Body of pancreas (tissue), 4 donors: ENCODE results near the gene RECQL. TPM values are rescaled to one million over a fixed set of nuclear protein-coding genes. Genes with fewer than 3 reads are reported as not detected.

Source experiments
- ATAC-seq: fragments of 150-250 bp; one replicate; pipeline ENCODE4 v1.9.1; 2016
- DNase-seq, 4 donors: peaks; one replicate each; pipeline ENCODE4 v3.0.0-alpha.2; 2019
- H3K27ac ChIP-seq, 4 donors: fragments of 200-600 bp; sonication (generic); 1 replicate in 3 of 4; 2 replicates in 1 of 4; pipeline versions ENCODE4 v1.5.1 to v1.6.1; 2016 to 2019; ENCODE audit warnings: mild to moderate bottlenecking in 1 of 4, mixed read lengths in 1 of 4, moderate library complexity in 1 of 4
- H3K27me3 ChIP-seq, 2 donors: fragments of 200-600 bp; sonication (generic); one replicate each; pipeline ENCODE4 v1.6.0; 2016; ENCODE audit warnings: mild to moderate bottlenecking in 1 of 2
- H3K36me3 ChIP-seq, 2 donors: fragments of 200-600 bp; sonication (generic); replicated peaks in 1 of 2; 2 replicates each; pipeline ENCODE4 v1.5.1; 2016; ENCODE audit warnings: low read depth in 2 of 2; ENCODE audit not compliant: insufficient read depth in 1 of 2
- H3K4me1 ChIP-seq: fragments of 200-600 bp; sonication (generic); one replicate; pipeline ENCODE4 v1.6.0; 2016
- H3K4me3 ChIP-seq, 2 donors: fragments of 200-600 bp; sonication (generic); 1 replicate in 1 of 2; 2 replicates in 1 of 2; pipeline ENCODE4 v1.5.1; 2016 to 2019
- H3K9me3 ChIP-seq, 3 donors: fragments of 200-600 bp; sonication (generic); 1 replicate in 2 of 3; 2 replicates in 1 of 3; pipeline ENCODE4 v1.5.1; 2016
- POLR2A ChIP-seq, 3 donors: fragments of 450-650 bp; IDR thresholded peaks; one replicate each; pipeline ENCODE4 v1.6.1; 2016; ENCODE audit warnings: antibody characterized with exemption in 3 of 3, mild to moderate bottlenecking in 2 of 3
- WGBS, 2 donors: methylation state at CpG; one replicate each; pipeline ENCODE4 v1.1.5; 2017; 5-methylcytosine and 5-hydroxymethylcytosine counted together
- intact Hi-C: fragments of 100-400 bp; cut with DNase I; formaldehyde crosslinking; loops from one replicate; pipeline ENCODE4 v1.15.1; 2023
- total RNA-seq, 2 donors: library from RNA; depleted of rRNA; stranded (reverse); fragments of >200 nt; gene quantifications; one replicate each; pipeline ENCODE4 v1.1.0, GENCODE V29; 2016
- TF ChIP-seq, protein P1 (sequence below), 7 experiments: fragments of 450-650 bp in 4 of 7; fragments of 200-600 bp in 3 of 7; sonication (generic) in 3 of 7; IDR thresholded peaks; one replicate each; pipeline ENCODE4 v1.5.1; 2016 to 2019; ENCODE audit warnings: antibody characterized with exemption in 7 of 7

RECQL gene
- total RNA-seq, 2 donors from 2014 or later, result 5.3 to 18.9 TPM

GRCh38 chr12:21444193-21445146, 57.0 kb downstream of the RECQL start:
- H3K4me3 ChIP-seq, result no peak overlapping the region
- peaks cover 0 to 7% of the 10 kb centered on the region in 2 donors for H3K36me3 ChIP-seq
- ATAC-seq, result peak; percentile 33
- H3K27me3 ChIP-seq, result no peaks in the 10 kb centered on the region
- H3K27ac ChIP-seq, result peak overlapping the region in 2 of 4 donors; percentile 8 to 28
- TF ChIP-seq POLR2A (IDR thresholded peaks at IDR 0.05), result no peak
- TF ChIP-seq, protein P1, sequence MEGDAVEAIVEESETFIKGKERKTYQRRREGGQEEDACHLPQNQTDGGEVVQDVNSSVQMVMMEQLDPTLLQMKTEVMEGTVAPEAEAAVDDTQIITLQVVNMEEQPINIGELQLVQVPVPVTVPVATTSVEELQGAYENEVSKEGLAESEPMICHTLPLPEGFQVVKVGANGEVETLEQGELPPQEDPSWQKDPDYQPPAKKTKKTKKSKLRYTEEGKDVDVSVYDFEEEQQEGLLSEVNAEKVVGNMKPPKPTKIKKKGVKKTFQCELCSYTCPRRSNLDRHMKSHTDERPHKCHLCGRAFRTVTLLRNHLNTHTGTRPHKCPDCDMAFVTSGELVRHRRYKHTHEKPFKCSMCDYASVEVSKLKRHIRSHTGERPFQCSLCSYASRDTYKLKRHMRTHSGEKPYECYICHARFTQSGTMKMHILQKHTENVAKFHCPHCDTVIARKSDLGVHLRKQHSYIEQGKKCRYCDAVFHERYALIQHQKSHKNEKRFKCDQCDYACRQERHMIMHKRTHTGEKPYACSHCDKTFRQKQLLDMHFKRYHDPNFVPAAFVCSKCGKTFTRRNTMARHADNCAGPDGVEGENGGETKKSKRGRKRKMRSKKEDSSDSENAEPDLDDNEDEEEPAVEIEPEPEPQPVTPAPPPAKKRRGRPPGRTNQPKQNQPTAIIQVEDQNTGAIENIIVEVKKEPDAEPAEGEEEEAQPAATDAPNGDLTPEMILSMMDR (IDR thresholded peaks at IDR 0.05), result no peak
- no peaks in the 10 kb centered on the region for H3K9me3 ChIP-seq
- intact Hi-C loops, result no loop called here
- no peak for DNase-seq
- H3K4me1 ChIP-seq, result peaks cover 28% of the 10 kb centered on the region

GRCh38 chr12:21439347-21439746, 62.1 kb downstream of the RECQL start:
- no peak for DNase-seq
- intact Hi-C loops, result no loop called here
- no peak for ATAC-seq
- Histone ChIP-seq H3K27ac (no peak overlapping the region), H3K36me3 (no peaks in the 10 kb centered on the region), H3K9me3 (no peaks in the 10 kb centered on the region), H3K4me3 (no peak overlapping the region), H3K4me1 (peaks cover 35% of the 10 kb centered on the region), H3K27me3 (no peaks in the 10 kb centered on the region)
- WGBS, 2 donors, result 77 to 84% methylated on average over 3 of the region's 3 CpGs
- TF ChIP-seq, protein P1 (IDR thresholded peaks at IDR 0.05), result no peak
- no peak for TF ChIP-seq POLR2A (IDR thresholded peaks at IDR 0.05)

DNA sequence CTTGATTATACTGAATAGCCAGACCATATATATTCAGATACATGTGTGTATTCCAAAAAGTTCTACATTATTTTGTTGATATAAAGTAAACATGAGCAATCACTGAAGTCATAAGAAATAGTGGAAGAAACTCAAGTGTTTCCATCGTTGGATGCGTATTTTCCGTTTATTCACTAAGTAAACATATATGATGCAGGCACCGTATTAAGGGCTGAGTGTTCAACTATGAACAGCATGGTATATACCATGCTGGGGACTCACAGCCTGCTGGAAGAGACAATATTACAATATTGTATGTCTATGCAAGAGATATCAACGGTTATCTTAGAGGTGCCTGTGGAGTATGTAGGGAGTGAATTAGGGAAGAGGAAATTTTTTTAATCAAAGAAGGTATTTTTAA, 62.8 kb downstream of the RECQL start:
- no peaks in the 10 kb centered on the region for H3K36me3 ChIP-seq
- H3K9me3 ChIP-seq, result no peaks in the 10 kb centered on the region
- no peak overlapping the region for H3K27ac ChIP-seq
- ATAC-seq (no peak), DNase-seq (no peak)
- WGBS, 2 donors, result 41 to 48% methylated on average over 5 of the region's 5 CpGs
- no peak for TF ChIP-seq POLR2A (IDR thresholded peaks at IDR 0.05)
- TF ChIP-seq, protein P1 (IDR thresholded peaks at IDR 0.05), result no peak
- no peaks in the 10 kb centered on the region for H3K27me3 ChIP-seq
- intact Hi-C loops, result no loop called here
- H3K4me1 ChIP-seq, result peaks cover 28% of the 10 kb centered on the region
- H3K4me3 ChIP-seq, result no peak overlapping the region

DNA sequence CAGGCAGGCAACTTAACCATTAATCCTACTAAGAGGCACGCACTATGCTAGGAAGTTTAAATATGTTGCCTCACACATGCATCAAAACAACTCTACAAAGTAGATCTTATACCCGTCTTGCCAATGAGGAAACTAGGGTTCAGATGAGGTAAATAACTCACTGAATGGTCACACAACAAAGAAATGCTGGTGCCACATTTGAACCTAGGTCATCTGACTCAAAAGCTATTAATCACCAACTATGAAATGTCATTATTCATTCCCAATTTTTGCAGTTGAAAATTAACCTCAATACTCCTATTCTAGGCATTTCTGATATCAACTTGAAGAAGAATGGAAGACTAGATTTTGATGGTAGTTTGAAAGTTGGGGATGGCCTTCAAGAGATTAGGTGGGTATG, 66.7 kb downstream of the RECQL start:
- TF ChIP-seq POLR2A (IDR thresholded peaks at IDR 0.05), result no peak
- TF ChIP-seq, protein P1 (IDR thresholded peaks at IDR 0.05), result no peak
- H3K36me3 ChIP-seq, result no peaks in the 10 kb centered on the region
- no peak overlapping the region for H3K4me3 ChIP-seq
- no peak for DNase-seq
- WGBS, 2 donors, result 39 to 48% methylated on average over 2 of the region's 2 CpGs
- peaks cover 12% of the 10 kb centered on the region for H3K4me1 ChIP-seq
- no peak overlapping the region for H3K27ac ChIP-seq
- H3K9me3 ChIP-seq, result no peaks in the 10 kb centered on the region
- ATAC-seq, result no peak
- intact Hi-C loops, result no loop called here
- H3K27me3 ChIP-seq, result no peaks in the 10 kb centered on the region
